HepG2 (cell line): ENCODE results near the gene C13orf46. TPM values are rescaled to one million over a fixed set of nuclear protein-coding genes. Genes with fewer than 3 reads are reported as not detected.

Source experiments
- ATAC-seq: fragments of 200-7000 bp; cut with Tn5 transposase; 3 replicates; pipeline ENCODE4 v1.9.1; 2020; ENCODE audit warnings: mild to moderate bottlenecking, moderate library complexity
- BruUV-seq: library from RNA; stranded (reverse); fragments of 400-500 nt; replicated peaks from 2 replicates; lab custom pipeline; 2021; lab: Mats Ljungman, UMichigan
- CTCF ChIA-PET: fragments of 300-600 bp; formaldehyde crosslinking; extraction: SDS; loops from one replicate; lab custom pipeline; 2021; ENCODE audit warnings: low total read pairs, inconsistent platforms, low intra/inter-chr PET ratio; lab: Yijun Ruan, JAX
- POLR2A ChIA-PET: fragments of 350-600 bp; sonication (Branson Sonifier 250); formaldehyde crosslinking; loops from one replicate; lab custom pipeline; 2020; ENCODE audit warnings: antibody characterized with exemption, inconsistent platforms; lab: Yijun Ruan, JAX
- DNase-seq: peaks from one replicate; pipeline ENCODE4 v3.0.0-alpha.2; 2015; ENCODE audit warnings: low spot score
- FAIRE-seq: peaks from 3 replicates; lab custom pipeline; 2011; peaks lifted over from hg19 to GRCh38; lab: Jason Lieb, UNC
- H2AFZ ChIP-seq: one replicate; pipeline ENCODE4 v1.6.1; 2011; ENCODE audit warnings: low read length, inconsistent platforms
- H3K27ac ChIP-seq: fragments of 300-600 bp; 3 replicates; pipeline ENCODE4 v1.8.0; 2011; ENCODE audit warnings: mixed run types, mild to moderate bottlenecking, mixed read lengths, low read length, inconsistent platforms; ENCODE audit not compliant: insufficient read depth; ENCODE audit errors: extremely low read length
- H3K27me3 ChIP-seq, 2 experiments: fragments of 200-600 bp in 1 of 2; 2 replicates in 1 of 2; 3 replicates in 1 of 2; pipeline versions ENCODE4 v1.6.0 to v1.8.0; 2011; ENCODE audit warnings: low read length in 2 of 2, mild to moderate bottlenecking in 2 of 2, moderate library complexity in 2 of 2, inconsistent platforms in 1 of 2; ENCODE audit not compliant: insufficient read depth in 2 of 2, control insufficient read depth in 1 of 2
- H3K36me3 ChIP-seq, 2 experiments: fragments of 200-600 bp in 1 of 2; replicated peaks in 1 of 2; 2 replicates in 1 of 2; 3 replicates in 1 of 2; pipeline versions ENCODE4 v1.5.1 to v1.8.0; 2011; ENCODE audit warnings: low read length in 2 of 2, inconsistent platforms in 1 of 2; ENCODE audit not compliant: insufficient read depth in 2 of 2, control insufficient read depth in 1 of 2
- H3K4me1 ChIP-seq: 2 replicates; pipeline ENCODE4 v1.5.1; 2012; ENCODE audit warnings: low read length, inconsistent platforms; ENCODE audit not compliant: insufficient read depth
- H3K4me2 ChIP-seq: 2 replicates; pipeline ENCODE4 v1.6.0; 2011; ENCODE audit warnings: low read depth, low read length, inconsistent platforms
- H3K4me3 ChIP-seq, 3 experiments: fragments of 200-600 bp in 1 of 3; sonication (generic), shearing (Covaris generic) in 1 of 3; replicated peaks in 1 of 3; 2 replicates each; pipeline ENCODE4 v1.5.1; 2011 to 2016; ENCODE audit warnings: low read length in 3 of 3, inconsistent platforms in 2 of 3, low read depth in 2 of 3, mild to moderate bottlenecking in 2 of 3, control low read depth in 1 of 3, mixed read lengths in 1 of 3; ENCODE audit not compliant: insufficient read depth in 1 of 3
- H3K79me2 ChIP-seq: one replicate; pipeline ENCODE4 v1.6.1; 2011; ENCODE audit warnings: low read length, inconsistent platforms; ENCODE audit not compliant: insufficient read depth
- H3K9ac ChIP-seq: 2 replicates; pipeline ENCODE4 v1.6.0; 2011; ENCODE audit warnings: mild to moderate bottlenecking, low read depth, low read length, inconsistent platforms; ENCODE audit not compliant: insufficient read depth
- H3K9me3 ChIP-seq: 2 replicates; pipeline ENCODE4 v1.5.1; 2012; ENCODE audit warnings: mild to moderate bottlenecking, low read length
- H4K20me1 ChIP-seq: 2 replicates; pipeline ENCODE4 v1.6.0; 2011; ENCODE audit warnings: inconsistent platforms, mild to moderate bottlenecking, low read length, moderate library complexity; ENCODE audit not compliant: insufficient read depth
- EEA1 ChIP-seq: sonication (generic); formaldehyde crosslinking; IDR thresholded peaks from 2 replicates; pipeline ENCODE4 v1.5.1; 2020; ENCODE audit warnings: mild to moderate bottlenecking, missing genetic modification reagents, borderline replicate concordance
- EZH2 ChIP-seq: conservative IDR thresholded peaks from 2 replicates; pipeline ENCODE4 v1.6.1; 2012; ENCODE audit warnings: mild to moderate bottlenecking, low read depth, low read length, moderate library complexity
- GABPA ChIP-seq, 2 experiments: IDR thresholded peaks; 2 replicates each; pipeline ENCODE4 v1.6.1; 2011 to 2016; ENCODE audit warnings: low read depth in 2 of 2, low read length in 1 of 2, missing biosample characterization in 1 of 2, missing genetic modification characterization in 1 of 2
- KDM6A ChIP-seq: IDR thresholded peaks from 2 replicates; pipeline ENCODE4 v1.6.1; 2016; ENCODE audit warnings: low read depth
- NCOA1 ChIP-seq: sonication (generic); formaldehyde crosslinking; IDR thresholded peaks from 2 replicates; pipeline ENCODE4 v1.9.0; 2021; ENCODE audit warnings: missing genetic modification reagents
- PAX8 ChIP-seq: sonication (generic); formaldehyde crosslinking; IDR thresholded peaks from 2 replicates; pipeline ENCODE4 v1.8.0; 2022; ENCODE audit warnings: mild to moderate bottlenecking, missing genetic modification reagents, borderline replicate concordance
- PLRG1 ChIP-seq: fragments of 450-650 bp; conservative IDR thresholded peaks from 2 replicates; pipeline ENCODE4 v1.6.1; 2016
- SETDB1 ChIP-seq: sonication (generic); formaldehyde crosslinking; IDR thresholded peaks from 2 replicates; pipeline ENCODE4 v1.5.1; 2020; ENCODE audit warnings: missing genetic modification reagents, mild to moderate bottlenecking, borderline replicate concordance
- SIX1 ChIP-seq: sonication (generic); formaldehyde crosslinking; IDR thresholded peaks from 2 replicates; pipeline ENCODE4 v1.4.0; 2020; ENCODE audit warnings: missing genetic modification reagents, borderline replicate concordance
- SIX4 ChIP-seq: sonication (generic); formaldehyde crosslinking; IDR thresholded peaks from 2 replicates; pipeline ENCODE4 v1.4.0; 2020; ENCODE audit warnings: missing genetic modification reagents
- SMARCE1 ChIP-seq: fragments of 450-650 bp; IDR thresholded peaks from 2 replicates; pipeline ENCODE4 v1.6.1; 2017; ENCODE audit warnings: borderline replicate concordance
- THYN1 ChIP-seq: sonication (generic); formaldehyde crosslinking; IDR thresholded peaks from 2 replicates; pipeline ENCODE4 v1.8.1; 2023; ENCODE audit warnings: low read depth, mild to moderate bottlenecking, moderate library complexity, missing genetic modification reagents, borderline replicate concordance
- ZNF101 ChIP-seq: sonication (generic); formaldehyde crosslinking; IDR thresholded peaks from 2 replicates; pipeline ENCODE4 v1.4.0; 2020; ENCODE audit warnings: mild to moderate bottlenecking, low read depth, missing genetic modification reagents, borderline replicate concordance
- ZNF564 ChIP-seq: sonication (generic); formaldehyde crosslinking; IDR thresholded peaks from 2 replicates; pipeline ENCODE4 v1.8.1; 2023; ENCODE audit warnings: mild to moderate bottlenecking, missing genetic modification reagents
- ZNF773 ChIP-seq: sonication (generic); formaldehyde crosslinking; IDR thresholded peaks from 2 replicates; pipeline ENCODE4 v1.4.0; 2020; ENCODE audit warnings: missing genetic modification reagents, borderline replicate concordance
- WGBS: methylation state at CpG from one replicate; pipeline ENCODE4 v1.1.6; 2017; ENCODE audit warnings: low lambda C conversion rate; 5-methylcytosine and 5-hydroxymethylcytosine counted together
- in situ Hi-C: cut with HindIII; loops from 2 replicates; pipeline ENCODE4 v1.10.0; 2017; ENCODE audit warnings: low pct_unique_long_range_greater_than_20kb; ENCODE audit not compliant: extremely low pct_ligation_motif_present
- intact Hi-C: fragments of 100-400 bp; cut with micrococcal nuclease; formaldehyde crosslinking; loops from one replicate; pipeline ENCODE4 v1.10.0; 2022; ENCODE audit not compliant: unreplicated experiment
- polyA plus RNA-seq, 8 experiments: library from polyadenylated mRNA; depleted of rRNA in 3 of 8; stranded (reverse) in 7 of 8; unstranded in 1 of 8; fragments of >200 nt; fragmentation: Illumina TruSeq in 4 of 8; extraction: Trizol in 4 of 8; gene quantifications; 2 replicates each; pipeline versions ENCODE4 v1.2.1 to v1.2.3, GENCODE V29; 2011 to 2016; ENCODE audit warnings: low read depth in 4 of 8, missing spikeins in 1 of 8, mixed read lengths in 1 of 8; ENCODE audit not compliant: insufficient read depth in 1 of 8
- total RNA-seq, 5 experiments: library from RNA; depleted of rRNA; stranded (reverse); fragments of >200 nt; fragmentation: Illumina TruSeq; extraction: Trizol; gene quantifications; 2 replicates each; pipeline ENCODE4 v1.2.3, GENCODE V29; 2016; ENCODE audit warnings: low read depth in 1 of 5
- TF ChIP-seq, protein P1 (sequence below): sonication (generic); formaldehyde crosslinking; IDR thresholded peaks from 2 replicates; pipeline ENCODE4 v1.9.0; 2022; ENCODE audit warnings: low read depth, missing genetic modification reagents
- TF ChIP-seq, protein P2 (sequence below): sonication (generic); formaldehyde crosslinking; IDR thresholded peaks from 2 replicates; pipeline ENCODE4 v1.4.0; 2020; ENCODE audit warnings: missing genetic modification reagents
- TF ChIP-seq, protein P3 (sequence below): sonication (generic); formaldehyde crosslinking; IDR thresholded peaks from 2 replicates; pipeline ENCODE4 v1.5.0; 2020; ENCODE audit warnings: missing genetic modification reagents, mild to moderate bottlenecking, borderline replicate concordance
- TF ChIP-seq, protein P4 (sequence below): sonication (generic); formaldehyde crosslinking; IDR thresholded peaks from 2 replicates; pipeline ENCODE4 v1.4.0; 2020; ENCODE audit warnings: low read depth, mild to moderate bottlenecking, missing genetic modification reagents

C13orf46 gene
- total and polyA plus RNA-seq, 2 of the 13 experiments (the other 11 are each of a cell fraction or from before 2014, with no cell fraction given) = 0.01 TPM; not detected in 1

DNA sequence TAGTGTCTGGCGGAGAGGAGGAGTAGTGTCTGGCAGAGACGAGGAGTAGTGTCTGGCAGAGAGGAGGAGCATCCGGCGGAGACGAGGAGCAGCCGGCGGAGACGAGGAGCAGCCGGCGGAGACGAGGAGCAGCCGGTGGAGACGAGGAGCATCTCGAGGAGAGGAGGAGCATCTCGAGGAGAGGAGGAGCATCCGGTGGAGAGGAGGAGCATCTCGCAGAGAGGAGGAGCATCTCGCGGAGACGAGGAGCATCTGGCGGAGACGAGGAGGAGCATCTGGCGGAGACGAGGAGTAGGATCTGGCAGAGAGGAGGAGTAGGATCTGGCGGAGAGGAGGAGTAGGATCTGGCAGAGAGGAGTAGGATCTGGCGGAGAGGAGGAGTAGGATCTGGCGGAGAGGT, 18.2 kb downstream of the C13orf46 start:
- no peak overlapping the region for H3K4me3 ChIP-seq
- FAIRE-seq (no peak), ATAC-seq (no peak), DNase-seq (no peak)
- CTCF ChIA-PET = no interaction called here
- peaks cover 2% of the 10 kb centered on the region; the same call in 1 of the 2 replicates for H3K4me1 ChIP-seq
- H3K27ac ChIP-seq = no peak overlapping the region
- intact Hi-C loops = no loop called here
- BruUV-seq = no TSS peak
- POLR2A ChIA-PET = no interaction called here
- no peak overlapping the region for H2AFZ ChIP-seq
- H3K27me3 ChIP-seq = peaks cover 3 to 13% of the 10 kb centered on the region in 2 experiments; a peak in 3 of 5 replicates
- H3K36me3 ChIP-seq = no peaks in the 10 kb centered on the region
- H3K4me2 ChIP-seq = no peak overlapping the region
- peaks cover 23% of the 10 kb centered on the region for H3K9me3 ChIP-seq
- no peaks in the 10 kb centered on the region for H3K79me2 ChIP-seq
- TF ChIP-seq THYN1 (CRISPR knock-in tag) (no peak), ZNF773 (CRISPR knock-in tag) (no peak), SMARCE1 (no peak), SIX4 (no peak), SIX1 (CRISPR knock-in tag) (no peak), PAX8 (CRISPR knock-in tag) (no peak), PLRG1 (no peak), ZNF101 (CRISPR knock-in tag) (no peak), KDM6A (CRISPR knock-in tag) (no peak), EEA1 (CRISPR knock-in tag) (no peak), EZH2 (no peak), NCOA1 (CRISPR knock-in tag) (no peak), GABPA (IDR thresholded peaks at IDR 0.05; ENCODE audit: low read depth, low read length) (no peak), GABPA (CRISPR knock-in tag; IDR thresholded peaks at IDR 0.05; ENCODE audit: low read depth) (no peak), SETDB1 (CRISPR knock-in tag) (no peak), ZNF564 (CRISPR knock-in tag) (no peak)
- TF ChIP-seq, protein P1, sequence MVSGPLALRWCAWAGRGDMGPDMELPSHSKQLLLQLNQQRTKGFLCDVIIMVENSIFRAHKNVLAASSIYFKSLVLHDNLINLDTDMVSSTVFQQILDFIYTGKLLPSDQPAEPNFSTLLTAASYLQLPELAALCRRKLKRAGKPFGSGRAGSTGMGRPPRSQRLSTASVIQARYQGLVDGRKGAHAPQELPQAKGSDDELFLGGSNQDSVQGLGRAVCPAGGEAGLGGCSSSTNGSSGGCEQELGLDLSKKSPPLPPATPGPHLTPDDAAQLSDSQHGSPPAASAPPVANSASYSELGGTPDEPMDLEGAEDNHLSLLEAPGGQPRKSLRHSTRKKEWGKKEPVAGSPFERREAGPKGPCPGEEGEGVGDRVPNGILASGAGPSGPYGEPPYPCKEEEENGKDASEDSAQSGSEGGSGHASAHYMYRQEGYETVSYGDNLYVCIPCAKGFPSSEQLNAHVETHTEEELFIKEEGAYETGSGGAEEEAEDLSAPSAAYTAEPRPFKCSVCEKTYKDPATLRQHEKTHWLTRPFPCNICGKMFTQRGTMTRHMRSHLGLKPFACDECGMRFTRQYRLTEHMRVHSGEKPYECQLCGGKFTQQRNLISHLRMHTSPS (CRISPR knock-in tag) = no peak
- TF ChIP-seq, protein P2, sequence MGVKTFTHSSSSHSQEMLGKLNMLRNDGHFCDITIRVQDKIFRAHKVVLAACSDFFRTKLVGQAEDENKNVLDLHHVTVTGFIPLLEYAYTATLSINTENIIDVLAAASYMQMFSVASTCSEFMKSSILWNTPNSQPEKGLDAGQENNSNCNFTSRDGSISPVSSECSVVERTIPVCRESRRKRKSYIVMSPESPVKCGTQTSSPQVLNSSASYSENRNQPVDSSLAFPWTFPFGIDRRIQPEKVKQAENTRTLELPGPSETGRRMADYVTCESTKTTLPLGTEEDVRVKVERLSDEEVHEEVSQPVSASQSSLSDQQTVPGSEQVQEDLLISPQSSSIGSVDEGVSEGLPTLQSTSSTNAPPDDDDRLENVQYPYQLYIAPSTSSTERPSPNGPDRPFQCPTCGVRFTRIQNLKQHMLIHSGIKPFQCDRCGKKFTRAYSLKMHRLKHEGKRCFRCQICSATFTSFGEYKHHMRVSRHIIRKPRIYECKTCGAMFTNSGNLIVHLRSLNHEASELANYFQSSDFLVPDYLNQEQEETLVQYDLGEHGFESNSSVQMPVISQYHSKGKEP (CRISPR knock-in tag) = no peak
- TF ChIP-seq, protein P3, sequence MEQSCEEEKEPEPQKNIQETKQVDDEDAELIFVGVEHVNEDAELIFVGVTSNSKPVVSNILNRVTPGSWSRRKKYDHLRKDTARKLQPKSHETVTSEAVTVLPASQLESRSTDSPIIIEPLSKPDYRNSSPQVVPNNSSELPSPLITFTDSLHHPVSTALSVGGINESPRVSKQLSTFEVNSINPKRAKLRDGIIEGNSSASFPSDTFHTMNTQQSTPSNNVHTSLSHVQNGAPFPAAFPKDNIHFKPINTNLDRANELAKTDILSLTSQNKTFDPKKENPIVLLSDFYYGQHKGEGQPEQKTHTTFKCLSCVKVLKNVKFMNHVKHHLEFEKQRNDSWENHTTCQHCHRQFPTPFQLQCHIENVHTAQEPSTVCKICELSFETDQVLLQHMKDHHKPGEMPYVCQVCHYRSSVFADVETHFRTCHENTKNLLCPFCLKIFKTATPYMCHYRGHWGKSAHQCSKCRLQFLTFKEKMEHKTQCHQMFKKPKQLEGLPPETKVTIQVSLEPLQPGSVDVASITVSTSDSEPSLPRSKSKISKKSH (CRISPR knock-in tag) = no peak
- TF ChIP-seq, protein P4, sequence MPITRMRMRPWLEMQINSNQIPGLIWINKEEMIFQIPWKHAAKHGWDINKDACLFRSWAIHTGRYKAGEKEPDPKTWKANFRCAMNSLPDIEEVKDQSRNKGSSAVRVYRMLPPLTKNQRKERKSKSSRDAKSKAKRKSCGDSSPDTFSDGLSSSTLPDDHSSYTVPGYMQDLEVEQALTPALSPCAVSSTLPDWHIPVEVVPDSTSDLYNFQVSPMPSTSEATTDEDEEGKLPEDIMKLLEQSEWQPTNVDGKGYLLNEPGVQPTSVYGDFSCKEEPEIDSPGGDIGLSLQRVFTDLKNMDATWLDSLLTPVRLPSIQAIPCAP (CRISPR knock-in tag) = no peak
- H4K20me1 ChIP-seq = no peaks in the 10 kb centered on the region
- in situ Hi-C loops = no loop called here
- WGBS = 61% methylated on average over 27 of the region's 27 CpGs
- no peak overlapping the region for H3K9ac ChIP-seq
